Nephron progenitor cell (in vitro differentiated cells): ENCODE measurements around the gene CAV2.

ENCODE experiments used
- DNase-seq: peaks from one replicate; pipeline ENCODE4 v3.0.0; 2021
- H3K27ac Mint-ChIP-seq: 2 replicates; pipeline ENCODE4 v1.8.0; 2021; ENCODE audit warnings: mild to moderate bottlenecking, moderate library complexity, mixed read lengths
- H3K27me3 Mint-ChIP-seq: 2 replicates; pipeline ENCODE4 v1.8.0; 2021; ENCODE audit warnings: mild to moderate bottlenecking, low read depth, mixed read lengths; ENCODE audit not compliant: poor library complexity
- H3K36me3 Mint-ChIP-seq: 2 replicates; pipeline ENCODE4 v1.8.0; 2021; ENCODE audit warnings: low read depth, mixed read lengths
- H3K4me1 Mint-ChIP-seq: 2 replicates; pipeline ENCODE4 v1.8.0; 2021; ENCODE audit warnings: mixed read lengths
- H3K4me3 Mint-ChIP-seq: 2 replicates; pipeline ENCODE4 v1.8.0; 2021; ENCODE audit warnings: mild to moderate bottlenecking, moderate library complexity, mixed read lengths
- H3K9me3 Mint-ChIP-seq: 2 replicates; pipeline ENCODE4 v1.8.0; 2021; ENCODE audit warnings: mild to moderate bottlenecking, moderate library complexity, mixed read lengths
- TF ChIP-seq, protein P1 (sequence below): fragments of 200-600 bp; sonication (generic); IDR thresholded peaks from 2 replicates; pipeline ENCODE4 v1.5.0; 2021; ENCODE audit warnings: antibody characterized with exemption

CAV2 gene

DNA sequence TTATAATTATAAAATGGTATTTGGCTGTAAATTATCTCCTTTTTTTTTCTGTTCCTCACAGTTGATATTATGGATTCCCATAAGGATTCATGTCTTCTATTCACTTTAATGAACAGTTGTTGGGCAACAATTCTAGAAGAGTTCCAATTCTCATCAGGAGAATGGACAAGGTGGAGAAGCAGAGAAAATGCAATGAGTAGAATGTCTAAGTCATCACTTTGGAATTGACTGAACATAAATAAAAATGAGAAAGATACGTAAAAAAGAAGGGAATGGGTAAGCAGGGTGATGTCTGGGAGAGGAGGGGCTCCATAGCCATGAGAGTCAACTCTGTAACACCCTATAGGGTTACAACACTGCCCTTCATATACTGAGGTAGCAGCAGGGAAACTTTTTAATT, 1.8 kb upstream of the CAV2 start:
- Mint-ChIP-seq H3K4me3 (peak overlapping the region; percentile 21), H3K9me3 (peaks cover 7% of the 10 kb centered on the region), H3K27me3 (peaks cover 62% of the 10 kb centered on the region), H3K36me3 (no peaks in the 10 kb centered on the region), H3K27ac (no peak overlapping the region), H3K4me1 (peaks cover 10% of the 10 kb centered on the region)
- DNase-seq, result no peak
- TF ChIP-seq, protein P1, sequence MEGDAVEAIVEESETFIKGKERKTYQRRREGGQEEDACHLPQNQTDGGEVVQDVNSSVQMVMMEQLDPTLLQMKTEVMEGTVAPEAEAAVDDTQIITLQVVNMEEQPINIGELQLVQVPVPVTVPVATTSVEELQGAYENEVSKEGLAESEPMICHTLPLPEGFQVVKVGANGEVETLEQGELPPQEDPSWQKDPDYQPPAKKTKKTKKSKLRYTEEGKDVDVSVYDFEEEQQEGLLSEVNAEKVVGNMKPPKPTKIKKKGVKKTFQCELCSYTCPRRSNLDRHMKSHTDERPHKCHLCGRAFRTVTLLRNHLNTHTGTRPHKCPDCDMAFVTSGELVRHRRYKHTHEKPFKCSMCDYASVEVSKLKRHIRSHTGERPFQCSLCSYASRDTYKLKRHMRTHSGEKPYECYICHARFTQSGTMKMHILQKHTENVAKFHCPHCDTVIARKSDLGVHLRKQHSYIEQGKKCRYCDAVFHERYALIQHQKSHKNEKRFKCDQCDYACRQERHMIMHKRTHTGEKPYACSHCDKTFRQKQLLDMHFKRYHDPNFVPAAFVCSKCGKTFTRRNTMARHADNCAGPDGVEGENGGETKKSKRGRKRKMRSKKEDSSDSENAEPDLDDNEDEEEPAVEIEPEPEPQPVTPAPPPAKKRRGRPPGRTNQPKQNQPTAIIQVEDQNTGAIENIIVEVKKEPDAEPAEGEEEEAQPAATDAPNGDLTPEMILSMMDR, result no peak

DNA sequence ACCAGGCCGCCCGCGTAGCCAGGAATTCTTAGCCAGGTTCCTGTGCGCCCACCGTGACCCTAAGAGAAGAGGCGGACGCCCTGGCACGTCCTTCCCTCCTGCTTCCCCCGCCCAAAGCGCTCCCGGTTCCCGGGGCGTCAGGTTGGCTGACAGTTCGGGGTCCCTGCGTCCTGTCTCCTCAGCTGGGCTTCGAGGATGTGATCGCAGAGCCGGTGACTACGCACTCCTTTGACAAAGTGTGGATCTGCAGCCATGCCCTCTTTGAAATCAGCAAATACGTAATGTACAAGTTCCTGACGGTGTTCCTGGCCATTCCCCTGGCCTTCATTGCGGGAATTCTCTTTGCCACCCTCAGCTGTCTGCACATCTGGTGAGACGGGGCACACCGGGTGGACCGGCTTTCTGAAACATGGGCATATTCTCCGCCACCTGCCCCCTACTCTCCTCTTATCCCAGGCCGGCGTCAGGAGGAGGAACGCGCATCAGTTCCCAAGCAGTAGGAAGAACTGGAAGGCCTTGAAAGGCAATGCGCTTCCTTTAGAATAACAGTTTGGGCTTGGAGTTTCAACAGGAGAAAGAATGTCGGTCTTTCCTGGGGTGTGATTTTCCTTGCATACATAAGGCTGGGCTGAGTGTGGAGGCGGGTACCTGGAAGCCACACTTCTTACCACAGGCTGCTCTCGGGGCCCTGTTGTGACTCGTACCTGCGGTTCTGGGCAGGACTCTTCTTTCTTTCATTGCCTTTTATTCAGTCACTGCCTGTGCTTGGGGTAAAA, 728 bp downstream of the CAV2 start:
- Mint-ChIP-seq H3K27me3 (peaks cover 68% of the 10 kb centered on the region), H3K36me3 (no peaks in the 10 kb centered on the region), H3K9me3 (peaks cover 7% of the 10 kb centered on the region), H3K4me3 (peak overlapping the region; percentile 86), H3K4me1 (peaks cover 10% of the 10 kb centered on the region), H3K27ac (no peak overlapping the region)
- TF ChIP-seq, protein P1, result no peak
- DNase-seq, result peak; percentile 21

DNA sequence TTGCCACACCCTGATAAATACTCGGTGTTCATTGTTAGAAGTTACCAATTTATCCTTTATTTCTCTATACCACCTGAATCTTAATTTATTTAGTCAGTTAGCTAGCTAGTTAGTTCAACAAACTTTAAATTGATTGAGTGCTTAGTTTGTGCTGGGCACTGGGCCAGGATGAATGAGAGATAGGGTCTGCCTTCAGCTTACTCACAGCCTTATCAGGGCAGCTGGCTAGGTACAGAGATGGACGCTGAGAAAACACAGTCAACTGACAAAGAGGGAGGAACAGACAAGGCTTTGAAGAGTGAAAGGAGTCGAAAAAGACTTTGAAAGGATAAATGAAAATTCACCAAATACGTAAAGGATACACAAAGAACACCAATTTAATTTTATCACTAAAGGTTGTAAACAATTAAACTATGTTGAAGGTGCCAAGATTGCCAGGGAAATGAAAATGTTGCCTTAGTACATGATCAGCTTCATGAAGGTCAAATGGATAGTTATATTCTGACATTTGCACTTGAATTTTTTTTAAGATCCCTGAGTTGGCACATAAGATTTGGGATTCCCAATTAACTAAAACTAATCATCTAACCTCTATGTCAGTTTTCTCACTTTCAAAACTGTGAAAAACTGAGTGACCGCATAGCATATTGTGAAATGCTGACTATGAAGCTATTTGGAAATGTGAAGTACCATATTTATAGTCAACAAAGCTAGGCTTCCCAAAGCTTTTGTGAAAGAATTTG, 2.1 kb downstream of the CAV2 start:
- TF ChIP-seq, protein P1, result no peak
- Mint-ChIP-seq H3K27me3 (peaks cover 72% of the 10 kb centered on the region), H3K4me3 (no peak overlapping the region), H3K4me1 (peaks cover 10% of the 10 kb centered on the region), H3K9me3 (peaks cover 6% of the 10 kb centered on the region), H3K27ac (no peak overlapping the region), H3K36me3 (no peaks in the 10 kb centered on the region)
- no peak for DNase-seq

DNA sequence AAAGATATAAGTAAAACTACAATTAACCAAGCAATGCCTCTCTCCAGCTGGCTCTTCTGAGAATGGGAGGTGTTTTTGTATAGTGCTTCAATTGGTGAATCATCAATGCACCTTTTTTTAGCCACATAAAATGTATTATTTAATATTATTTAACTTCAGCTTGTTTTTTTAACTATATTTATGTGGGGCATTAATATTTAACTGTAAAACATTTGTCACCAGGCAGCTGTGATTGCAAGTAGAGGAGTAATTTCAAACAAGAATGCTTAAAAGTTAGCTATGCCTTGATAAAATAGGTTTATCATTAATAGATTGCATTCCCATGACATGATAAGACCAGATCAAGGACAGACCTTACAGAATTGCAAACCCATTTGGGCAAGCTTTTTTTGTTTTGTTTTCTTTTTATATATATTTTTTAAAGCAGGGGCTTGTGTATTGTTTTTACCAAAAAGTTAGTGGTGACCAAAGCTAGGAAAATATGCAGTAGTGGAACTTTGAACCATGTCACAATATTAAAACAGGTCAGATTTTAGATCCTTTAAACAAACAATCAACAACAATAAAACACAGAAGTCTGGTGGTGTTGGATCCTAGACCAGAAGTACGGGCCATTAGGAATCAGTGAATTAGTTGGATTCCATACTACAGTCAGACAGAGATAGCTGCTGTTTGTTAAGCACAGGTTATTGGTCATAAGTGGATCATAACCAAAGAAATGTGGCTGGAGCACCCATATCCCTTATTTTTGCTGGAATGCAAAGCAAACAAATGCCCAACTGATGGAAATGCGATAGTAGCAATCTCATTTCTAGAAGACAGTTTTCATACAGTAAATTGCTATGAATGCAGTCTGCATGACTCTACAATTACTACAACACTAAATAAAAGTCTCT, 2.9 kb downstream of the CAV2 start:
- Mint-ChIP-seq H3K9me3 (no peaks in the 10 kb centered on the region), H3K4me1 (peaks cover 10% of the 10 kb centered on the region), H3K36me3 (no peaks in the 10 kb centered on the region), H3K4me3 (no peak overlapping the region), H3K27me3 (peaks cover 66% of the 10 kb centered on the region), H3K27ac (no peak overlapping the region)
- no peak for DNase-seq
- TF ChIP-seq, protein P1, result no peak

DNA sequence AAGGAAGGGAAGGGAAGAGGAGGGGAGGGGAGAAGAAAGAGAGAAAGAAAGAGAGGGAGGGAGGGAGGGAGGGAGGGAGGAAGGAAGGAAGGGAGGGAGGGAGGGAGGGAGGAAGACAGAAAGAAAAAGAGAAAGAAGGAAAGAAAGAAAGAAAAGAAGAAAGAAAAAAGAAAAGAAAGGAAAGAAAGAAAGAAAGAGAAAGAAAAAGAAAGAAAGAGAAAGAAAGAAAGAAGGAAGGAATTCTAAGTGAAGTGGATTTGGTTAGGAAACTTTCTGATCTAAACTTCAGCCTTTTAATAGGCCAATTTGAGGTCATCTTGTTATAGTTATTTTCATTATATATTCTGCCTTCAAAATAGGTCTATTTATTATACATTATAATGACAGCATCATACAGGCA, 4.3 kb downstream of the CAV2 start:
- no peaks in the 10 kb centered on the region for H3K36me3 Mint-ChIP-seq
- DNase-seq, result no peak
- H3K4me1 Mint-ChIP-seq, result peaks cover 10% of the 10 kb centered on the region
- no peak overlapping the region for H3K4me3 Mint-ChIP-seq
- peaks cover 55% of the 10 kb centered on the region for H3K27me3 Mint-ChIP-seq
- H3K27ac Mint-ChIP-seq, result no peak overlapping the region
- TF ChIP-seq, protein P1, result no peak
- no peaks in the 10 kb centered on the region for H3K9me3 Mint-ChIP-seq
